HG02642 (cell line): ENCODE measurements around the gene DSN1.

ENCODE experiments used
- ATAC-seq: cut with Tn5 transposase; IDR thresholded peaks from one replicate; pipeline ENCODE4 v1.9.1; 2021; ENCODE audit warnings: mild to moderate bottlenecking; ENCODE audit not compliant: unreplicated experiment, poor library complexity

Gene DSN1

DNA sequence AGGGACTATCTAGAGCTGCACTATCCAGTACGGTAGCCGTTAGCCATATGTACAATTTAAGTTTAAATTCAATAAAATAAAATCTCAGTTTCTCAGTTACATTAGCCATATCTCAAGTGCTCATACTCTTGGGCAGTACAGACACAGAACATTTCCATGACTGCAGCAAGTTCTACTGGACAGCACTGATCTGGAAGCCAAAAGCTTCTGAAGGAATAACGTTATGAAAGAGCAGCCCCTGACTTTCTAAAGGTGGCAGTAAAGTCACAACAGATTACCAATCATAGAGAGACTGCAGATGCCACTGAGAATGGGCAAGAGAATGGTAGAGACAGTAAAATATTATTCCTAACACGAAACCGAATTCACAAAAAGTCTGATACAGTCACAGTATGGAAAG is 64.4 kb downstream of the DSN1 start:
- no peak for ATAC-seq

DNA sequence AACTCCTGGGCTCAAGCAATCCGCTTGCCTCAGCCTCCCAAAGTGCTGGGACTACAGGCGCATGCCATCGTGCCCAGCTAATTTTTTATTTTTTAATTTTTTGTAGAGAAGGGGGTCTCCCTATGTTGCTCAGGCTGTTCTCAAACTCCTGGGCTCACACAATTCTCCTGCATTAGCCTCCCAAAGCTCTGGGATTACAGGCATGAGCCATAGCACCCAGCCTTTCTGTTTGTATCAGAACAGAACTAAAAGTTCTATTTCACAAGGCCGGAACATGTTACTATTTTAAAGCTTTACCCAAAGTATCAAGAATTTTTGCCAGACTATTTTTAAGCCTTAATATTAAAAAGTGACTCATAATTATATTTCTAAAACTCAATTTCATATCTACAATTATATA is 70.0 kb downstream of the DSN1 start:
- no peak for ATAC-seq
